CD8-positive, alpha-beta memory T cell (primary cell): ENCODE results near the gene SNX22. TPM values are rescaled to one million over a fixed set of nuclear protein-coding genes. Genes with fewer than 3 reads are reported as not detected.
A peak's percentile ranks its signal among the peaks of the same experiment; 100 is the strongest.

ENCODE experiments used
- CTCF ChIA-PET: fragments of 350-600 bp; sonication (Branson Sonifier 250); formaldehyde crosslinking; loops from one replicate; lab custom pipeline; 2021; ENCODE audit warnings: antibody characterized with exemption; lab: Charles Lee
- POLR2A ChIA-PET: fragments of 350-600 bp; sonication (Branson Sonifier 250); formaldehyde crosslinking; loops from one replicate; lab custom pipeline; 2021; ENCODE audit warnings: antibody characterized with exemption; lab: Charles Lee
- DNase-seq, 5 donors: peaks; one replicate each; pipeline versions ENCODE4 v3.0.0 to v3.0.0-alpha.2; 2020 to 2022; ENCODE audit warnings: mixed read lengths in 1 of 5
- H3K27ac ChIP-seq: one replicate; pipeline ENCODE4 v1.7.0; 2013; ENCODE audit warnings: low read depth, mild to moderate bottlenecking, low read length, moderate library complexity
- H3K27me3 ChIP-seq: 2 replicates; pipeline ENCODE4 v1.7.0; 2013; ENCODE audit warnings: low read length, mild to moderate bottlenecking; ENCODE audit not compliant: insufficient read depth, poor library complexity, severe bottlenecking
- H3K36me3 ChIP-seq: 2 replicates; pipeline ENCODE4 v1.7.0; 2013; ENCODE audit warnings: mild to moderate bottlenecking, low read length, moderate library complexity; ENCODE audit not compliant: insufficient read depth
- H3K4me1 ChIP-seq: 2 replicates; pipeline ENCODE4 v1.7.0; 2013; ENCODE audit warnings: mild to moderate bottlenecking, low read length, moderate library complexity; ENCODE audit not compliant: insufficient read depth
- H3K4me3 ChIP-seq: 2 replicates; pipeline ENCODE4 v1.7.0; 2013; ENCODE audit warnings: mild to moderate bottlenecking, low read length
- H3K9me3 ChIP-seq: 2 replicates; pipeline ENCODE4 v1.7.0; 2013; ENCODE audit warnings: mild to moderate bottlenecking, low read length
- H3K27ac Mint-ChIP-seq, 8 donors: one replicate each; pipeline ENCODE4 v1.8.0; 2020 to 2021; ENCODE audit warnings: mixed read lengths in 8 of 8, mild to moderate bottlenecking in 6 of 8, inconsistent platforms in 3 of 8, moderate library complexity in 3 of 8
- H3K27me3 Mint-ChIP-seq, 2 donors: one replicate each; pipeline ENCODE4 v1.8.0; 2020 to 2021; ENCODE audit warnings: mixed read lengths in 2 of 2, mild to moderate bottlenecking in 1 of 2, moderate library complexity in 1 of 2
- H3K36me3 Mint-ChIP-seq, 3 donors: one replicate each; pipeline ENCODE4 v1.8.0; 2020 to 2021; ENCODE audit warnings: mixed read lengths in 3 of 3, inconsistent platforms in 1 of 3, mild to moderate bottlenecking in 1 of 3
- H3K4me1 Mint-ChIP-seq, 3 donors: one replicate each; pipeline ENCODE4 v1.8.0; 2020 to 2021; ENCODE audit warnings: mixed read lengths in 3 of 3, inconsistent platforms in 1 of 3, mild to moderate bottlenecking in 1 of 3
- H3K4me3 Mint-ChIP-seq, 7 donors: one replicate each; pipeline ENCODE4 v1.8.0; 2020 to 2021; ENCODE audit warnings: mixed read lengths in 7 of 7, mild to moderate bottlenecking in 6 of 7, moderate library complexity in 4 of 7, inconsistent platforms in 2 of 7
- H3K9me3 Mint-ChIP-seq, 5 donors: one replicate each; pipeline ENCODE4 v1.8.0; 2020 to 2022; ENCODE audit warnings: mixed read lengths in 5 of 5, mild to moderate bottlenecking in 3 of 5, moderate library complexity in 2 of 5, inconsistent platforms in 1 of 5
- polyA plus RNA-seq: library from polyadenylated mRNA; unstranded; fragments of 300-500 nt; fragmentation: Illumina TruSeq; gene quantifications from one replicate; pipeline ENCODE4 v1.2.3, GENCODE V29; 2021
- total RNA-seq, 2 experiments: library from RNA; stranded (reverse); gene quantifications; one replicate each; pipeline ENCODE4 v1.2.3, GENCODE V29; 2021

SNX22 gene
- total and polyA plus RNA-seq, 3 experiments from 2014 or later: 0.40 to 0.90 (median 0.61) TPM

GRCh38 chr15:64146041-64146440 lies 5.5 kb upstream of the SNX22 start:
- ChIA-PET POLR2A (no interaction called here), CTCF (interaction anchor here (0.6 to 3.0 kb wide), 4 partner anchors 7 to 1406 kb away, joined by 3 to 14 read pairs (median 7); no protein-coding TSS in a partner anchor)
- Histone ChIP-seq H3K27ac (no peak overlapping the region), H3K36me3 (peaks cover 4% of the 10 kb centered on the region), H3K4me3 (no peak overlapping the region), H3K27me3 (peaks cover 3% of the 10 kb centered on the region), H3K9me3 (no peaks in the 10 kb centered on the region), H3K4me1 (no peaks in the 10 kb centered on the region)
- peaks cover 3% of the 10 kb centered on the region in 2 donors for H3K27me3 Mint-ChIP-seq
- H3K36me3 Mint-ChIP-seq: peaks cover 0 to 47% (median 5%) of the 10 kb centered on the region in 3 donors
- no peaks in the 10 kb centered on the region for H3K9me3 Mint-ChIP-seq
- no peak overlapping the region for H3K4me3 Mint-ChIP-seq
- peaks cover 13 to 14% (median 14%) of the 10 kb centered on the region in 3 donors for H3K4me1 Mint-ChIP-seq
- peak overlapping the region in 1 of 8 donors; percentile 29 for H3K27ac Mint-ChIP-seq
- DNase-seq: no peak

- H3K4me1 ChIP-seq: no peaks in the 10 kb centered on the region
- no peak for DNase-seq
- H3K9me3 ChIP-seq: no peaks in the 10 kb centered on the region
- H3K36me3 ChIP-seq: peaks cover 4% of the 10 kb centered on the region
- H3K4me3 Mint-ChIP-seq: no peak overlapping the region
- peaks cover 5% of the 10 kb centered on the region for H3K27me3 ChIP-seq
- H3K9me3 Mint-ChIP-seq: no peaks in the 10 kb centered on the region
- H3K36me3 Mint-ChIP-seq: peaks cover 0 to 43% (median 5%) of the 10 kb centered on the region in 3 donors
- H3K27me3 Mint-ChIP-seq: peaks cover 4% of the 10 kb centered on the region in 2 donors
- ChIA-PET CTCF (interaction anchor here (0.6 to 1.2 kb wide), 3 partner anchors 524 to 1405 kb away, joined by 3 read pairs; no protein-coding TSS in a partner anchor), POLR2A (no interaction called here)
- no peak overlapping the region for H3K27ac ChIP-seq
- H3K4me1 Mint-ChIP-seq: peaks cover 14 to 18% (median 14%) of the 10 kb centered on the region in 3 donors
- H3K27ac Mint-ChIP-seq: no peak overlapping the region
- H3K4me3 ChIP-seq: no peak overlapping the region
Observed at GRCh38 chr15:64146520-64146884, 5.0 kb upstream of the SNX22 start.

DNA sequence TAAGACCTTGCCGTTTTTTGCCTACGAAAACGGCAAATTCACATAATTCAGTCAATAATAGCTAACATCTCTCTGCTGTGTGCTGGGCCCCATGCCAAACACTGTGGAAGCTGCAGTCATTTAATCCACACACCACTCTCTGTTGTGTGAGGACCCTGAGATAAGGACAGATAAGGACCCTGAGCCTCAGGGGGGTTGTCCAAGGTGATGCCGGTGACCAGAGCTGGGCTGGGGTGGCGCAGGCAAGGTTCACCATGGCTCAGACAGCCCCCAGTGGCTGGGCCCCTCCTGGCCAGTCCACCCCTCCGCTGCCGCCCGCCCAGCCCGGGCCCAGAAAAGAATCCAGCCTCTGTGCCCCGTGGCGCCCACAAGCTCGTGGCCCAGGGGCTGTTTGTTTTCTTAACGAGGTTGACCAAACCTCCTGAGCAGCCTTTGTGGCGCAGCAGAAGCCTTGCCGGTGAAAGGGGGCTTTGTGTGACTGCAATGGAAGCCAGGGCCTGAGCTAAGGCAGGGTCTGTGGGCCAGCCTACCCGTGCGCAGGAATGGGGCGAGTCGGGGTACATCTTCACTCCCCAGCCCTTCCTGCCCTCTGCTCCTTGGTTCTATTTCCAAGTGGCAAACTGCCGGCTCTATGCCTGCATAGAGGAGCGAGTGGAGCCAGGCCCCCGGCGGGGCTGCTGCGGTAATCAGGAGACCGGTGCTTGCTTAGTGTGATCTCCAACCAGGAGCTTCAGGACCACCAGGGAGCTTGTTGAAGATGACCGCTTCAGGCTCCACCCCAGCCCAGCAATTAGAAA lies 4.4 kb upstream of the SNX22 start:
- no peak for DNase-seq
- Histone ChIP-seq H3K9me3 (no peaks in the 10 kb centered on the region), H3K27ac (no peak overlapping the region), H3K27me3 (peaks cover 5% of the 10 kb centered on the region), H3K4me1 (no peaks in the 10 kb centered on the region), H3K4me3 (no peak overlapping the region), H3K36me3 (peaks cover 4% of the 10 kb centered on the region)
- peaks cover 14 to 18% (median 14%) of the 10 kb centered on the region in 3 donors for H3K4me1 Mint-ChIP-seq
- H3K27ac Mint-ChIP-seq: no peak overlapping the region
- no peaks in the 10 kb centered on the region for H3K9me3 Mint-ChIP-seq
- peaks cover 4% of the 10 kb centered on the region in 2 donors for H3K27me3 Mint-ChIP-seq
- CTCF ChIA-PET: interaction anchor here (1.1 to 1.2 kb wide), 2 partner anchors 18 to 537 kb away, joined by 3 read pairs; no protein-coding TSS in a partner anchor
- no peak overlapping the region for H3K4me3 Mint-ChIP-seq
- H3K36me3 Mint-ChIP-seq: peaks cover 0 to 37% (median 5%) of the 10 kb centered on the region in 3 donors
- POLR2A ChIA-PET: no interaction called here

DNA sequence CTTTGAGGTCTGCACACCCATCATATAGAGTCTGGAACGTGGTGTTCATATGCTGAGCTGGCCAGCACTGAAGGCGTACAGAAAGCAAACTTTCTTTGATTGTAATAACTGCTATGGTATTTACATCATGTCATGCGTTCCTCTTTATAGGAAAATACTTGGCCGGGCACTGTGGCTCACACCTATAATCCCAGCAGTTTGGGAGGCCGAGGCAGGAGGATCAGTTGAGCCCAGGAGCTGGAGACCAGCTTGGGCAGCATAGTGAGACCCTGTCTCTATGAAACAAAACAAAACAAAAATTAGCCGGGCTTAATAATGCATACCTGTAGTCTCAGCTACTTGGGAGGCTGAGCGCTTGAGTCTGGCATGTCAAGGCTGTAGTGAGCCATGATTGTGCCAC lies 3.4 kb upstream of the SNX22 start:
- Mint-ChIP-seq H3K36me3 (peaks cover 0 to 26% (median 0%) of the 10 kb centered on the region in 3 donors), H3K4me1 (peaks cover 14 to 27% (median 19%) of the 10 kb centered on the region in 3 donors), H3K4me3 (no peak overlapping the region), H3K9me3 (no peaks in the 10 kb centered on the region), H3K27me3 (peaks cover 3 to 8% of the 10 kb centered on the region in 2 donors), H3K27ac (no peak overlapping the region)
- ChIA-PET CTCF (no interaction called here), POLR2A (no interaction called here)
- DNase-seq: no peak
- Histone ChIP-seq H3K4me3 (no peak overlapping the region), H3K36me3 (peaks cover 4% of the 10 kb centered on the region), H3K27ac (no peak overlapping the region), H3K4me1 (peaks cover 10% of the 10 kb centered on the region), H3K9me3 (no peaks in the 10 kb centered on the region), H3K27me3 (peaks cover 14% of the 10 kb centered on the region)

DNA sequence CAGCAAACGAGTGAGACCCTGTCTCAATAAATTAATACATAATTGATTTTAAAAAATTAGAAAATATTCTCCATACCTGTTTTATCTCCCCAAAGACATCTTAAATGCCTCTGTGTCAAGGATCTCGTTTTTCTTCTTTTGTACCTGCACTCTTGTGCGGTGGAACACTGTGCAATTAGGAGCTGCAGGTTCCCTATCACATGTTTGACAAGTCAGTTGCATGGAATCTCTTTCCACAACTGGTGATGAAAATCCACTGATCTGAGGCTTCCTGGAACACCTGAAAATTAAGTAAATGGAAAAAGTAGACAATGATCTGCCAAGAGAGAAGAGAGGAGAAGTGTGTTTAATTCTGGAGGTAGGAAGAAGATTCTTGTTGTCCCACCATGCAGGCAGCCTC lies 3.0 kb upstream of the SNX22 start:
- H3K4me1 Mint-ChIP-seq: peaks cover 18 to 31% (median 23%) of the 10 kb centered on the region in 3 donors
- Histone ChIP-seq H3K36me3 (peaks cover 2% of the 10 kb centered on the region), H3K27ac (no peak overlapping the region), H3K4me3 (no peak overlapping the region), H3K4me1 (peaks cover 13% of the 10 kb centered on the region), H3K27me3 (peaks cover 14% of the 10 kb centered on the region), H3K9me3 (no peaks in the 10 kb centered on the region)
- H3K36me3 Mint-ChIP-seq: peaks cover 0 to 22% (median 0%) of the 10 kb centered on the region in 3 donors
- no peak for DNase-seq
- ChIA-PET POLR2A (interaction anchor here (0.6 kb wide), 1 partner anchor 805 kb away, joined by 9 read pairs; no protein-coding TSS in a partner anchor), CTCF (interaction anchor here (1.4 kb wide), 1 partner anchor 102 kb away, joined by 3 read pairs; the partner anchor contains the start of gene DAPK2)
- H3K27me3 Mint-ChIP-seq: peaks cover 6 to 12% of the 10 kb centered on the region in 2 donors
- H3K27ac Mint-ChIP-seq: peak overlapping the region in 2 of 8 donors; percentile 10 to 50
- H3K4me3 Mint-ChIP-seq: no peak overlapping the region
- no peaks in the 10 kb centered on the region for H3K9me3 Mint-ChIP-seq

- no peak overlapping the region for H3K4me3 ChIP-seq
- peaks cover 14% of the 10 kb centered on the region for H3K27me3 ChIP-seq
- ChIA-PET CTCF (interaction anchor here (1.1 to 1.4 kb wide), 3 partner anchors 28 to 503 kb away, joined by 3 to 4 read pairs (median 3); partner anchors contain the start of gene DAPK2), POLR2A (no interaction called here)
- Mint-ChIP-seq H3K4me1 (peaks cover 19 to 34% (median 25%) of the 10 kb centered on the region in 3 donors), H3K4me3 (peak overlapping the region in 4 of 7 donors; percentile 1 to 73 (median 46)), H3K36me3 (peaks cover 0 to 18% (median 0%) of the 10 kb centered on the region in 3 donors), H3K27ac (no peak overlapping the region), H3K9me3 (no peaks in the 10 kb centered on the region), H3K27me3 (peaks cover 7 to 12% of the 10 kb centered on the region in 2 donors)
- DNase-seq: no peak
- peaks cover 6% of the 10 kb centered on the region for H3K36me3 ChIP-seq
- H3K4me1 ChIP-seq: peaks cover 13% of the 10 kb centered on the region
- no peaks in the 10 kb centered on the region for H3K9me3 ChIP-seq
- H3K27ac ChIP-seq: no peak overlapping the region
Observed at GRCh38 chr15:64149424-64149823, 2.1 kb upstream of the SNX22 start.

DNA sequence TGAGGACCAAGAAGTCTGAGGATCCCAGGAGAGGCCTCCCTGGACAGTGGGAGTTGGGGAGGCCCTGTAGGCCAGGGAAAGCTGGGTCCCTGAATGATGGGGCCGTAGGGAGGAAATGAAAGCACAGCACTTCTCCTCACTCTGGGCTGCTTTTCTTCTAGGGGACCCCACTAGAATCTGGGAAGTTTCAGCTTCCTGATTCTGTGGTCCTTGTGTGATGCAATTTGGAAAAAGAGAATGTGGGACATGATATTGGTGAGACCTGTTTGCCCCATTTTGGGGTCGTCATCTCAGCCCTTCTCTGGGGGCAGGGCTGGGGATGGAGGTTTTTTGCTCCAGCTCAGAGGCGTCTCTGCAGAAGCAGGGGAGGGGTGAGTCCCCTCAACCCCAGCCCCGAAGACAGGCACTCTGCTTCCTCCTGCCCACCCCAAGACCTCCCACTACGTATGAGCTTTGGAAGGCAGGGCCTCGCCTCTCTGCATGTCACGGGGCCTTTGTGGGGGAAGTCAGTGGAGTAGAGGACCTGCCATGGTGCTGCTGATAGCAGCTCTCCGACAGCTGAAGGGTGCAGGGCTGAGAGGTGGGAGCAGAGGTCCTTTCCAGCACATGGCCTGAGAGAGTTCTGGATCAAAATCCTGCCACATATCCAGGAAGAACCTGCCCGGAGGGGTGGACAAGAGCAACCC lies 1.5 kb upstream of the SNX22 start:
- H3K4me1 Mint-ChIP-seq: peaks cover 19 to 34% (median 25%) of the 10 kb centered on the region in 3 donors
- Histone ChIP-seq H3K9me3 (no peaks in the 10 kb centered on the region), H3K4me1 (peaks cover 13% of the 10 kb centered on the region), H3K27ac (no peak overlapping the region), H3K36me3 (peaks cover 8% of the 10 kb centered on the region), H3K27me3 (peaks cover 14% of the 10 kb centered on the region), H3K4me3 (no peak overlapping the region)
- peak overlapping the region in 5 of 7 donors; percentile 19 to 78 (median 54) for H3K4me3 Mint-ChIP-seq
- no peaks in the 10 kb centered on the region for H3K9me3 Mint-ChIP-seq
- ChIA-PET POLR2A (interaction anchor here (0.7 kb wide), 1 partner anchor 545 kb away, joined by 3 read pairs; no protein-coding TSS in a partner anchor), CTCF (interaction anchor here (1.0 to 1.4 kb wide), 4 partner anchors 12 to 502 kb away, joined by 3 to 4 read pairs (median 3); partner anchors contain the start of gene DAPK2)
- DNase-seq: no peak
- peaks cover 7 to 12% of the 10 kb centered on the region in 2 donors for H3K27me3 Mint-ChIP-seq
- peaks cover 0 to 16% (median 0%) of the 10 kb centered on the region in 3 donors for H3K36me3 Mint-ChIP-seq
- peak overlapping the region in 2 of 8 donors; percentile 3 to 38 for H3K27ac Mint-ChIP-seq
